ENCODE measurements around the gene PLEKHA8. TPM values are rescaled to one million over a fixed set of nuclear protein-coding genes. Genes with fewer than 3 reads are reported as not detected.
"Not testable (repeated sequence)": the region's sequence is repeated elsewhere in the genome, so short reads cannot be mapped to it uniquely, and the experiment has no call there.

Gene PLEKHA8
- total RNA-seq, 4 donors from 2014 or later: 6.1 to 24.4 (median 11.5) TPM

DNA sequence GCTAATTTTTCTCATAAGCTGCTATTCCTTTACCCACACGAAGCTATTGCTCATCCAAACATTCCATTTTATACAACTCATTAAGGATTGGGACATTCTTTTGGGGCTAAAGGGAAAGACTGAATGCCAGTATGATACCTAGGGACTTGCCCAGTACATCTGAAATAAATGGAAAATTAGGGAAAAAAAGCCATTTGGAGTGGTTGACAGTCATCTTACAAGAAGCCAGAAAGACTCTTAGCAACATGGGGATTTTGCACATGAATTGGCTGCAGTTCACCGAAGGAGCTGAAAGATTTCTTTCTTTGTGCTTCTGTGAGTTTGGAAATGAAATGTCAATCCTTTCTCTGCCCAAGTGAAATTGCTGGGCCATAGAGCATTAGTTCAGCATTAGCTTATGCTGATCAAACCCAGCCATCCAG is 63.3 kb downstream of the PLEKHA8 start:
- no peak for TF ChIP-seq POLR2A (IDR thresholded peaks at IDR 0.05)
- TF ChIP-seq, protein P1, sequence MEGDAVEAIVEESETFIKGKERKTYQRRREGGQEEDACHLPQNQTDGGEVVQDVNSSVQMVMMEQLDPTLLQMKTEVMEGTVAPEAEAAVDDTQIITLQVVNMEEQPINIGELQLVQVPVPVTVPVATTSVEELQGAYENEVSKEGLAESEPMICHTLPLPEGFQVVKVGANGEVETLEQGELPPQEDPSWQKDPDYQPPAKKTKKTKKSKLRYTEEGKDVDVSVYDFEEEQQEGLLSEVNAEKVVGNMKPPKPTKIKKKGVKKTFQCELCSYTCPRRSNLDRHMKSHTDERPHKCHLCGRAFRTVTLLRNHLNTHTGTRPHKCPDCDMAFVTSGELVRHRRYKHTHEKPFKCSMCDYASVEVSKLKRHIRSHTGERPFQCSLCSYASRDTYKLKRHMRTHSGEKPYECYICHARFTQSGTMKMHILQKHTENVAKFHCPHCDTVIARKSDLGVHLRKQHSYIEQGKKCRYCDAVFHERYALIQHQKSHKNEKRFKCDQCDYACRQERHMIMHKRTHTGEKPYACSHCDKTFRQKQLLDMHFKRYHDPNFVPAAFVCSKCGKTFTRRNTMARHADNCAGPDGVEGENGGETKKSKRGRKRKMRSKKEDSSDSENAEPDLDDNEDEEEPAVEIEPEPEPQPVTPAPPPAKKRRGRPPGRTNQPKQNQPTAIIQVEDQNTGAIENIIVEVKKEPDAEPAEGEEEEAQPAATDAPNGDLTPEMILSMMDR (IDR thresholded peaks at IDR 0.05): no peak

DNA sequence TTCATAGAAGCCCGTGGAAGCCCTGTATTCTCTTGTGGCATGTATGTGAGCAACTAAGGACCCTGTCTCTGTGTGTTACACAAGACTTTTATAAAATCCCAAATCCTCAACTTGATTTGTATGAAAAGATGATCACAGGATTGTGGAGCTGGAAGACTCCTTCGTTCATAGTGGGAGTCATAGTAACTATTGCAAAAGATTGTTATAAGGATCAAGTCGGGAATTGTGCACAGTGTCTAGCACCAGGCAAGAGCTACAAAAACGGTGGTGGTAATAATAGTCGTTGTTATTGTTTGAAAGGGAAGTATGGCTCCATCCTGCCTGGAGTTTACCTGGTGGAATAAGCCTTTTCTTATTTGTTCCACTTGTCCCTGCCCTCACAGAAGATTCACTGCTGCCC is 63.8 kb downstream of the PLEKHA8 start:
- H3K27ac ChIP-seq: no peak overlapping the region
- no peaks in the 10 kb centered on the region for H3K9me3 ChIP-seq

More for the DNA sequence above, 63.3 kb downstream of the PLEKHA8 start:
- Histone ChIP-seq H3K4me1 (no peaks in the 10 kb centered on the region), H3K4me3 (no peak overlapping the region), H3K27me3 (no peaks in the 10 kb centered on the region), H3K27ac (no peak overlapping the region), H3K9me3 (no peaks in the 10 kb centered on the region), H3K36me3 (no peaks in the 10 kb centered on the region)
- DNase-seq: no peak
- intact Hi-C loops (cut with DNase I; ENCODE audit: low total_unique reads): no loop called here

DNA sequence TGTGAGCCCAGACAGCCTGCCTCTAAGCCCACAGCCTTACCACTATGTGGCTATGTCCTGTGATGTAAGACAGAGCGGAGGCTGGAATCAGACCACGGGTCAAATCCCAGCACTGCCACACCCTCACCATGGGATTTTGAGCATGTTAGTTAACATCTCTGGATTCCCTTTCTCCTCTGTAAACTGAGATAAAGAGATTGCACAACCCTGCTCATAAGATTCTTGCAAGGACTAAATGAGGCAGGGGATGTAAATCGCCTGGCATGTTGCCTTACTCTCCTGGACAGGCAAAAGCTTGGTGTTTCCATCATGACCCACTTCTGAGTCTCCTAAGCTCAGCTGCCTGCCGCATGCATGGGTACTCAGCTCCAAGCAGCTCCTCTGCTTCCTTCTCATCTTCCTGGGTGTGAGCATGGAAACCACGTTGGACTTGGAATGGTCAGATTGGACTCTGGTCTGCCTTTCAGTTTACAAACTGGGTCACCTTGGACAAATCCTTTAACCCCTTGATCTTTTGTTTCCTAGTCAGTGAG is 65.3 kb downstream of the PLEKHA8 start:
- Histone ChIP-seq H3K4me3 (no peak overlapping the region), H3K4me1 (no peaks in the 10 kb centered on the region), H3K27ac (no peak overlapping the region), H3K27me3 (no peaks in the 10 kb centered on the region), H3K36me3 (no peaks in the 10 kb centered on the region), H3K9me3 (no peaks in the 10 kb centered on the region)
- TF ChIP-seq POLR2A (IDR thresholded peaks at IDR 0.05): no peak
- no peak for DNase-seq
- intact Hi-C loops (cut with DNase I; ENCODE audit: low total_unique reads): no loop called here

More for the DNA sequence above, 63.8 kb downstream of the PLEKHA8 start:
- H3K4me1 ChIP-seq: no peaks in the 10 kb centered on the region
- no peak overlapping the region for H3K4me3 ChIP-seq
- intact Hi-C loops (cut with DNase I; ENCODE audit: low total_unique reads): no loop called here
- no peaks in the 10 kb centered on the region for H3K27me3 ChIP-seq
- no peak for DNase-seq
- H3K36me3 ChIP-seq: no peaks in the 10 kb centered on the region
- no peak for TF ChIP-seq POLR2A (IDR thresholded peaks at IDR 0.05)
- TF ChIP-seq, protein P1 (IDR thresholded peaks at IDR 0.05): no peak

DNA sequence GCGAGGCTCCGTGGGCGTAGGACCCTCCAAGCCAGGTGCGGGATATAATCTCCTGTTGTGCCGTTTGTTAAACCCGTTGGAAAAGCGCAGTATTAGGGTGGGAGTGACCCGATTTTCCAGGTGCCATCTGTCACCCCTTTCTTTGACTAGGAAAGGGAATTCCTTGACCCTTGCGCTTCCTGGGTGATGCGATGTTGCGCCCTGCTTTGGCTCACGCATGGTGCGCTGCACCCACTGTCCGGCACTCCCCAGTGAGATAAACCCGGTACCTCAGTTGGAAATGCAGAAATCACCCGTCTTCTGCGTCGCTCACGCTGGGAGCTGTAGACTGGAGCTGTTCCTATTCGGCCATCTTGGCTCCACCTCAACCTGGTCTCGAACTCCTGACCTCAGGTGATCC is 70.4 kb downstream of the PLEKHA8 start:
- H3K36me3 ChIP-seq; H3K9me3 ChIP-seq; H3K4me3 ChIP-seq; intact Hi-C loops (cut with DNase I; ENCODE audit: low total_unique reads); H3K27me3 ChIP-seq; H3K27ac ChIP-seq; H3K4me1 ChIP-seq; DNase-seq: not testable (repeated sequence)

DNA sequence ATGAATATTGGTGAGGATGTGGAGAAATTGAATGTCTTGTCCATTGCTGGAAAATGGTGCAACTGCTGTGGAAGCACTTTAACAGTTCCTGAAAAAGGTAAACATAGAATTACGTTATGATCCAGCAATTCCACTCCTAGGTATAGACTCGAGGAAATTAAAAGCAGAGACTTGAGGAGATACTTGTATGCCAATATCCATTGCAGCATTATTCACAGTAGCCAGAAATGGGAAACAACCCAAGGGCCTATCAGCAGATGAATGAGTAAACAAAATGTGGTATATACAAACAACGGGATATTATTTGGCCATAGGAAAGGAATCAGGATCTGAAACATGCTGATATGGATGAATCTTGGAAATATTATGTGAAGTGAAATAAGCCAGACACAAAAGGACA is 74.1 kb downstream of the PLEKHA8 start:
- intact Hi-C loops (cut with DNase I; ENCODE audit: low total_unique reads): no loop called here
- Histone ChIP-seq H3K27me3 (no peaks in the 10 kb centered on the region), H3K9me3 (no peaks in the 10 kb centered on the region), H3K27ac (no peak overlapping the region), H3K4me3 (no peak overlapping the region), H3K36me3 (no peaks in the 10 kb centered on the region), H3K4me1 (no peaks in the 10 kb centered on the region)
- no peak for DNase-seq
- TF ChIP-seq, protein P1 (IDR thresholded peaks at IDR 0.05): no peak
- TF ChIP-seq POLR2A (IDR thresholded peaks at IDR 0.05): no peak

DNA sequence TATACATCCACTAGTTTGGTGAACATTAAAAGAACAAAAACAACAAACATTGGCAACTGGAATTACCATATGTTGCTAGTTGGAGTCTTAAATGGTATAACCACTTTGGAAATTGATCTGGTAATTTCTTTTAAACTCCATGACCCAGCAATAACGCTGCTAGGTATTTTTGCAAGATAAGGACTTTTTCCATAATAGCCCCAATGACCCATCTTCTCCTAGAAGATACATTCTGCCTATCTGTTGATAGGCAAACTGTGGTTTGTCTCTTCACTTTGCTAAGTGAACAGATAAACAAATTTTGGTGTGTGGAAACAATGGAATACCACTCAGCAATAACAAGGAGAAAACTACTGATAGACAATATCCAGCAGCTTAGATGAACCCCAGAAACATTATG is 75.9 kb downstream of the PLEKHA8 start:
- Histone ChIP-seq H3K9me3 (no peaks in the 10 kb centered on the region), H3K27me3 (no peaks in the 10 kb centered on the region), H3K27ac (no peak overlapping the region), H3K4me3 (no peak overlapping the region), H3K36me3 (no peaks in the 10 kb centered on the region), H3K4me1 (no peaks in the 10 kb centered on the region)
- intact Hi-C loops (cut with DNase I; ENCODE audit: low total_unique reads): no loop called here
- DNase-seq: no peak
- no peak for TF ChIP-seq POLR2A (IDR thresholded peaks at IDR 0.05)
- TF ChIP-seq, protein P1 (IDR thresholded peaks at IDR 0.05): no peak
